ENCODE data around the gene NF1. TPM values are rescaled to one million over a fixed set of nuclear protein-coding genes. Genes with fewer than 3 reads are reported as not detected.

Gene NF1
- total RNA-seq, 1 experiment from 2014 or later: 16.4 TPM

DNA sequence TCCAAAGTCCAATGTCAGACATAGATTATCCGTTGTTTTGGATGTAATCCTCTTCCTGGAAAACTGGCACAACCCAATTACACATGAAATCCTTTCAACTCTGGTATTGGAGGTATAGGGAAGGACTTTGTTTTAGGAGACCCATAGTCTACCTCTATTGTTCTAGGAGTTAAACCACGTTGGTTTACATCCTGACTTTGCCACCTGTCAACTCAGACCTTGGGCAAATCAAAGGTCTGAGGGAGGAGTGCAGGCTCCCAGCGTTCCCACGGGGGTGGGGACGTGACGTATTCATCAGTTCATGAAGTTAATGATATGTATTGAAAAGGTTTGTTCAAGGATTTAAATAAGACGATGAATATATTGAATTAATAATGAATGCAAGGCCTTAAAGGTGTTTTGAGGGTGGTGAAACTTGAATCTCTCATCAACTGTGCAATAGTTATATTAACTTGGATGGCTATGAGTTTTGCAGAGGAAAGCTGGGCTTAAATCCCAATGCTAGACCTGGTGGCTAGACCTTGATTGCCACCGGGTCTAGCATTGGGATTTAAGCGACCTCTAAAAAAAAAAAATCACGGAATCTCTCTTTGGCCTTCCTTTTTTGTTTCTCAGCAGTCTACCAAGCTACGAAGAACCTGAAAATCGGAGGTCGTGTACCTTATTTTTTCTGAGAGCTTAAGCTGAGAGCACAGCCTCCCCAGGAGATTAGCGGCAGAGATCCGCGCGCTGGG is 744 bp upstream of the NF1 start:
- ATAC-seq (no peak), DNase-seq (no peak)
- Histone ChIP-seq H3K4me1 (ENCODE audit: insufficient read depth, low read length) (peaks cover 8% of the 10 kb centered on the region; the same call in 1 of the 2 replicates), H3K9me2 (replicated peaks; ENCODE audit: low read length) (no peaks in the 10 kb centered on the region), H3K79me2 (ENCODE audit: low read length) (peaks cover 37% of the 10 kb centered on the region), H3K4me3 (ENCODE audit: low read length) (peak overlapping the region; percentile 84), H3K36me3 (ENCODE audit: low read depth, low read length) (no peaks in the 10 kb centered on the region), H4K20me1 (ENCODE audit: low read length) (0 out of 2 replicates have a peak, but pooled peaks cover 6% of the 10 kb centered on the region), H3K9me3 (ENCODE audit: low read length) (no peaks in the 10 kb centered on the region), H3F3A (ENCODE audit: low read length, unreplicated experiment) (no peaks in the 10 kb centered on the region), H3K4me2 (ENCODE audit: low read length) (peak overlapping the region; percentile 79), H3K27me3 (ENCODE audit: low read length) (no peaks in the 10 kb centered on the region), H3K9ac (ENCODE audit: low read length) (peak overlapping the region; percentile 38; the same call in 1 of the 2 replicates), H2AFZ (ENCODE audit: low read length) (peak overlapping the region; percentile 87), H3K27ac (ENCODE audit: low read length) (no peak overlapping the region)
- BruUV-seq (replicated peaks): TSS peak; percentile 44
- ChIA-PET CTCF (interaction anchor here (0.5 kb wide), 1 partner anchor 31 kb away, joined by 9 read pairs; no protein-coding TSS in a partner anchor), POLR2A (ENCODE audit: unreplicated experiment) (interaction anchor here (0.6 kb wide), 1 partner anchor 64 kb away, joined by 3 read pairs; no protein-coding TSS in a partner anchor)
- TF ChIP-seq, protein P1, sequence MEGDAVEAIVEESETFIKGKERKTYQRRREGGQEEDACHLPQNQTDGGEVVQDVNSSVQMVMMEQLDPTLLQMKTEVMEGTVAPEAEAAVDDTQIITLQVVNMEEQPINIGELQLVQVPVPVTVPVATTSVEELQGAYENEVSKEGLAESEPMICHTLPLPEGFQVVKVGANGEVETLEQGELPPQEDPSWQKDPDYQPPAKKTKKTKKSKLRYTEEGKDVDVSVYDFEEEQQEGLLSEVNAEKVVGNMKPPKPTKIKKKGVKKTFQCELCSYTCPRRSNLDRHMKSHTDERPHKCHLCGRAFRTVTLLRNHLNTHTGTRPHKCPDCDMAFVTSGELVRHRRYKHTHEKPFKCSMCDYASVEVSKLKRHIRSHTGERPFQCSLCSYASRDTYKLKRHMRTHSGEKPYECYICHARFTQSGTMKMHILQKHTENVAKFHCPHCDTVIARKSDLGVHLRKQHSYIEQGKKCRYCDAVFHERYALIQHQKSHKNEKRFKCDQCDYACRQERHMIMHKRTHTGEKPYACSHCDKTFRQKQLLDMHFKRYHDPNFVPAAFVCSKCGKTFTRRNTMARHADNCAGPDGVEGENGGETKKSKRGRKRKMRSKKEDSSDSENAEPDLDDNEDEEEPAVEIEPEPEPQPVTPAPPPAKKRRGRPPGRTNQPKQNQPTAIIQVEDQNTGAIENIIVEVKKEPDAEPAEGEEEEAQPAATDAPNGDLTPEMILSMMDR (conservative IDR thresholded peaks at IDR 0.05; ENCODE audit: low read depth, low read length): no peak
- TF ChIP-seq EZH2 (IDR thresholded peaks at IDR 0.05; ENCODE audit: low read length, unreplicated experiment): no peak
- TF ChIP-seq EZH2phosphoT487 (IDR thresholded peaks at IDR 0.05; ENCODE audit: borderline replicate concordance, low read length): no peak
- intact Hi-C loops (cut with micrococcal nuclease): no loop called here

DNA sequence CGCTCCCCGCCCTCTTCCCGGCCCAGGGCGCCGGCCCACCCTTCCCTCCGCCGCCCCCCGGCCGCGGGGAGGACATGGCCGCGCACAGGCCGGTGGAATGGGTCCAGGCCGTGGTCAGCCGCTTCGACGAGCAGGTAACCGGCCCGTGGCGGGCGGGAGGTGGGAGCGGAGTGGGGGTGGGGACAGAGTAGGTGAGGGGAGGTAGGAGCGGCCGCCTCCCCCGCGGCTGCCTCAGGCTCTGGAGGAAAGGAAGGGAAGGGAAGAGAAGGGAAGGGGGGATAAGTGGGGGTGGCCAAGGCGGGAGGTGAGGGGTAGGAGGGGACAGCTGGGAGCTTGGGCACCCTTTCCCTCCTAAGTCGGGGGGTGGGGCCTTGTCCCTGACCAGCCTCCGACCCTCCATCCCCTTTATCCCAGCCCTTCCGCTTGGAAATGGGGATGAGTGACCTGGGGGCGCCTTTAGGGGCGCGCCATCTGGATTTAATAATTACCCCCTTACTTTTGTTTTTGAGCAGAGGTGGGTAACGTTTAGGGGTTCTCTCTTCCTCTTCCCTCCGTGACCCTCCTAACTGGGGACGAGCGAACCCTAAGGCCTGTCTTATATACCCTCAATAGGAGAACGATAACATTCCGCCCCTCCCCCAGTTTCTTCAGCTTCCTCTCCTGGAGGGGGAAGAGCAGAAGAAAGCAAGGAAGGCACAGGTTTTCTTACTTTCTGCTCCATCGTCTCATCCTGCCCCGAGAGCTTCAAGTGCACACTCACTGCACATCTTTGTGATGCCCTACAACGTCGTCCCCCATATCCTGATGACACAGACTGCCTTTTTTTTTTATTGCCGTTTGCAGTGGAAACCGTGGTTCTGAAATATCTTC is 694 bp downstream of the NF1 start:
- Histone ChIP-seq H3K9ac (ENCODE audit: low read length) (peak overlapping the region; percentile 80), H3K9me2 (replicated peaks; ENCODE audit: low read length) (no peaks in the 10 kb centered on the region), H3K27me3 (ENCODE audit: low read length) (no peaks in the 10 kb centered on the region), H3K4me3 (ENCODE audit: low read length) (peak overlapping the region; percentile 84), H3K4me1 (ENCODE audit: insufficient read depth, low read length) (peaks cover 8% of the 10 kb centered on the region; the same call in 1 of the 2 replicates), H3K9me3 (ENCODE audit: low read length) (no peaks in the 10 kb centered on the region), H4K20me1 (ENCODE audit: low read length) (0 out of 2 replicates have a peak, but pooled peaks cover 6% of the 10 kb centered on the region), H3K36me3 (ENCODE audit: low read depth, low read length) (no peaks in the 10 kb centered on the region), H2AFZ (ENCODE audit: low read length) (peak overlapping the region; percentile 68), H3F3A (ENCODE audit: low read length, unreplicated experiment) (no peaks in the 10 kb centered on the region), H3K4me2 (ENCODE audit: low read length) (peak overlapping the region; percentile 90), H3K27ac (ENCODE audit: low read length) (peak overlapping the region; percentile 44), H3K79me2 (ENCODE audit: low read length) (peaks cover 49% of the 10 kb centered on the region)
- ATAC-seq (peak; percentile 54), DNase-seq (peak; percentile 25)
- TSS peak; percentile 56 for BruUV-seq (replicated peaks)
- TF ChIP-seq EZH2phosphoT487 (IDR thresholded peaks at IDR 0.05; ENCODE audit: borderline replicate concordance, low read length) (no peak), EZH2 (IDR thresholded peaks at IDR 0.05; ENCODE audit: low read length, unreplicated experiment) (no peak)
- TF ChIP-seq, protein P1 (conservative IDR thresholded peaks at IDR 0.05; ENCODE audit: low read depth, low read length): no peak
- ChIA-PET CTCF (no interaction called here), POLR2A (ENCODE audit: unreplicated experiment) (interaction anchor here (0.6 kb wide), 1 partner anchor 15 kb away, joined by 5 read pairs; no protein-coding TSS in a partner anchor)
- intact Hi-C loops (cut with micrococcal nuclease): no loop called here

All from PC-3 (cell line).